SK-N-MC (cell line): ENCODE data around the gene ANKRD53.

Experiments
- EZH2 ChIP-seq: fragments of 200-600 bp; sonication (generic); IDR thresholded peaks from one replicate; pipeline ENCODE4 v1.6.1; 2017; ENCODE audit warnings: antibody characterized with exemption
- POLR2AphosphoS5 ChIP-seq: IDR thresholded peaks from 2 replicates; pipeline ENCODE4 v1.6.1; 2012; ENCODE audit warnings: mild to moderate bottlenecking, low read depth, low read length, borderline replicate concordance

DNA sequence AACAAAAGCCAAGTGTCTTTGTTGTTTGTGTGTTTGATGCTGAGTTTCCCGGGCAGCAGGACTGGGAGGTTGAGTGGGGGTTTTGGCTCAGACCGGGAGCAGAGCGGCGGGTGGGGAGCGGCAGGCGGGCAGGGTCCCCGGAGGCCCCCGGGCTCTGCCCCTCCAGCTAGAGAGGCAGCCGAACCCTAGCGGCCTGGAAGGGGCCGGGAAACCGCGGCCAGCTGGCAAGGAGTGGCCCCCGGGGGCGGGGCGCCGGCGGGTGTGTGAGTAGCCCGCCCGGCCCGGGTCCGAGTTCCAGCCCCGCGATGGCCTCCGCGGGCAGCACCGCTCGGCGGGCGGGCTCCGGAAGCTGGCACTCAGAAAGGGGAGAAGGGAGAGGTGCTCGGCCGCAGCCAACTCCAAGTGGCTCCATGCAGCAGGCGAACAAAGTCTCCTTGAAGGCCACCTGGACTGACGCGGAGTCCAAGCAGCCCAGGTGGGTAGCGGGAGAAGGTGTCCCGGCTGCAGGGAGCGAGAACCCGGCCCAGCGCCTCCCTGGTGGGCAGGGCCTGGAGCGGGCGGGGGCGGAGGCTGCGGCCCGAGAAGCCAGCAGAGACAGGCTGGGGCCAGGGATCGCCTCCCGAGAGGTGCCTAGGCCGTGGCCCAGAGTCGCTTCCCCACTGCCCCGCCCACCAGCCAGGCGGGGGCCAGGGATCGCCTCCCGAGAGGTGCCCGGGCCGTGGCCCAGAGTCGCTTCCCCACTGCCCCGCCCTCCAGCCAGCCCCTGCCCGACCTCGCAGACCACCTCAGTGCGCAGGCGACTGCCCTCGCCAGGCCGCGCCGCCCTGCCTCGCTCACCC, at the start of gene ANKRD53:
- no peak for TF ChIP-seq POLR2AphosphoS5
- TF ChIP-seq EZH2 = no peak
